WTC11 (cell line): ENCODE results near the gene ADORA2B. TPM values are rescaled to one million over a fixed set of nuclear protein-coding genes. Genes with fewer than 3 reads are reported as not detected.

Experiments used
- ATAC-seq: fragments of 200-7000 bp; cut with Tn5 transposase; 2 replicates; pipeline ENCODE4 v1.10.0; 2021; ENCODE audit warnings: mild to moderate bottlenecking, moderate library complexity
- CTCF ChIA-PET: fragments of 300-600 bp; sonication (Branson Sonifier 250); formaldehyde crosslinking; loops from one replicate; lab custom pipeline; 2021; ENCODE audit warnings: antibody characterized with exemption; lab: Charles Lee
- POLR2A ChIA-PET: fragments of 350-600 bp; sonication (Branson Sonifier 250); formaldehyde crosslinking; loops from one replicate; lab custom pipeline; 2021; ENCODE audit warnings: antibody characterized with exemption; lab: Charles Lee
- DNase-seq: peaks from one replicate; pipeline ENCODE4 v3.0.0; 2021; ENCODE audit warnings: low spot score
- H3K27ac Mint-ChIP-seq: 2 replicates; pipeline ENCODE4 v1.8.0; 2021; ENCODE audit warnings: mixed read lengths
- H3K27me3 Mint-ChIP-seq: 2 replicates; pipeline ENCODE4 v1.8.0; 2021; ENCODE audit warnings: low read depth, mild to moderate bottlenecking, moderate library complexity, mixed read lengths
- H3K36me3 Mint-ChIP-seq: 2 replicates; pipeline ENCODE4 v1.8.0; 2021; ENCODE audit warnings: mixed read lengths
- H3K4me1 Mint-ChIP-seq: 2 replicates; pipeline ENCODE4 v1.8.0; 2022; ENCODE audit warnings: mixed read lengths
- H3K4me3 Mint-ChIP-seq: 2 replicates; pipeline ENCODE4 v1.8.0; 2021; ENCODE audit warnings: mild to moderate bottlenecking, moderate library complexity, mixed read lengths
- H3K9me3 Mint-ChIP-seq: 2 replicates; pipeline ENCODE4 v1.8.0; 2021; ENCODE audit warnings: mixed read lengths
- ATF2 ChIP-seq: sonication (generic); formaldehyde crosslinking; IDR thresholded peaks from 2 replicates; pipeline ENCODE4 v1.8.1; 2022; ENCODE audit warnings: low read depth, missing genetic modification reagents, borderline replicate concordance
- CTCF ChIP-seq: fragments of 200-600 bp; IDR thresholded peaks from 2 replicates; pipeline ENCODE4 v1.8.0; 2022; ENCODE audit warnings: antibody characterized with exemption
- E2F1 ChIP-seq: sonication (generic); formaldehyde crosslinking; IDR thresholded peaks from 2 replicates; pipeline ENCODE4 v1.8.0; 2022; ENCODE audit warnings: mild to moderate bottlenecking, missing genetic modification reagents
- EMX1 ChIP-seq: fragments of 250-450 bp; sonication (Bioruptor Pico); IDR thresholded peaks from 2 replicates; pipeline ENCODE4 v1.8.0; 2021; ENCODE audit warnings: mild to moderate bottlenecking
- ESRRA ChIP-seq: sonication (generic); formaldehyde crosslinking; IDR thresholded peaks from 2 replicates; pipeline ENCODE4 v1.8.1; 2022; ENCODE audit warnings: mild to moderate bottlenecking, missing genetic modification reagents, borderline replicate concordance
- ETV6 ChIP-seq: sonication (generic); formaldehyde crosslinking; IDR thresholded peaks from 2 replicates; pipeline ENCODE4 v1.8.1; 2022; ENCODE audit warnings: mild to moderate bottlenecking, missing genetic modification reagents
- FOXJ3 ChIP-seq: sonication (generic); formaldehyde crosslinking; IDR thresholded peaks from 2 replicates; pipeline ENCODE4 v1.9.0; 2021; ENCODE audit warnings: missing genetic modification reagents, mild to moderate bottlenecking, borderline replicate concordance
- FOXK1 ChIP-seq: sonication (generic); formaldehyde crosslinking; IDR thresholded peaks from 2 replicates; pipeline ENCODE4 v1.8.0; 2022; ENCODE audit warnings: mild to moderate bottlenecking, moderate library complexity, missing genetic modification reagents
- FOXP4 ChIP-seq: sonication (generic); formaldehyde crosslinking; IDR thresholded peaks from 2 replicates; pipeline ENCODE4 v1.8.0; 2022; ENCODE audit warnings: mild to moderate bottlenecking, missing genetic modification reagents
- GABPB1 ChIP-seq: sonication (generic); formaldehyde crosslinking; IDR thresholded peaks from 2 replicates; pipeline ENCODE4 v1.8.1; 2023; ENCODE audit warnings: mild to moderate bottlenecking, missing genetic modification reagents
- NFATC4 ChIP-seq: fragments of 250-450 bp; sonication (Bioruptor Pico); IDR thresholded peaks from 2 replicates; pipeline ENCODE4 v1.9.0; 2021; ENCODE audit warnings: mild to moderate bottlenecking
- NR1H2 ChIP-seq: sonication (generic); formaldehyde crosslinking; IDR thresholded peaks from 2 replicates; pipeline ENCODE4 v1.9.0; 2021; ENCODE audit warnings: mild to moderate bottlenecking, moderate library complexity, missing genetic modification reagents
- PRRX2 ChIP-seq: fragments of 250-450 bp; sonication (Bioruptor Pico); IDR thresholded peaks from 2 replicates; pipeline ENCODE4 v1.8.0; 2021; ENCODE audit warnings: mild to moderate bottlenecking
- TCF7 ChIP-seq: sonication (generic); formaldehyde crosslinking; IDR thresholded peaks from 2 replicates; pipeline ENCODE4 v1.8.0; 2022; ENCODE audit warnings: mild to moderate bottlenecking, low read depth, missing genetic modification reagents, moderate library complexity
- TEAD4 ChIP-seq: sonication (generic); formaldehyde crosslinking; IDR thresholded peaks from 2 replicates; pipeline ENCODE4 v1.8.0; 2022; ENCODE audit warnings: mild to moderate bottlenecking, missing genetic modification reagents
- ZNF138 ChIP-seq: sonication (generic); formaldehyde crosslinking; conservative IDR thresholded peaks from 2 replicates; pipeline ENCODE4 v1.8.1; 2022; ENCODE audit warnings: mild to moderate bottlenecking, moderate library complexity, missing genetic modification reagents
- ZNF263 ChIP-seq: sonication (generic); formaldehyde crosslinking; IDR thresholded peaks from 2 replicates; pipeline ENCODE4 v1.8.1; 2022; ENCODE audit warnings: low read depth, mild to moderate bottlenecking, moderate library complexity, missing genetic modification reagents
- ZNF317 ChIP-seq: sonication (generic); formaldehyde crosslinking; IDR thresholded peaks from 2 replicates; pipeline ENCODE4 v1.8.1; 2023; ENCODE audit warnings: low read depth, mild to moderate bottlenecking, moderate library complexity, missing genetic modification reagents, borderline replicate concordance
- ZNF416 ChIP-seq: fragments of 250-450 bp; sonication (Bioruptor Pico); IDR thresholded peaks from 2 replicates; pipeline ENCODE4 v1.9.0; 2021; ENCODE audit warnings: mild to moderate bottlenecking, inconsistent platforms
- total RNA-seq: library from RNA; stranded (reverse); gene quantifications from 3 replicates; pipeline ENCODE4 v1.2.3, GENCODE V29; 2021
- TF ChIP-seq, protein P1 (sequence below): sonication (generic); formaldehyde crosslinking; IDR thresholded peaks from 2 replicates; pipeline ENCODE4 v1.8.0; 2023; ENCODE audit warnings: missing genetic modification reagents
- TF ChIP-seq, protein P2 (sequence below): sonication (generic); formaldehyde crosslinking; IDR thresholded peaks from 2 replicates; pipeline ENCODE4 v1.8.1; 2023; ENCODE audit warnings: mild to moderate bottlenecking, missing genetic modification reagents
- TF ChIP-seq, protein P3 (sequence below): sonication (generic); formaldehyde crosslinking; IDR thresholded peaks from 2 replicates; pipeline ENCODE4 v1.8.1; 2022; ENCODE audit warnings: mild to moderate bottlenecking, missing genetic modification reagents, moderate library complexity, borderline replicate concordance
- TF ChIP-seq, protein P4 (sequence below): sonication (generic); formaldehyde crosslinking; IDR thresholded peaks from 2 replicates; pipeline ENCODE4 v1.8.0; 2022; ENCODE audit warnings: mild to moderate bottlenecking, missing genetic modification reagents

ADORA2B gene
- total RNA-seq, 1 experiment from 2014 or later: 4.2 TPM

DNA sequence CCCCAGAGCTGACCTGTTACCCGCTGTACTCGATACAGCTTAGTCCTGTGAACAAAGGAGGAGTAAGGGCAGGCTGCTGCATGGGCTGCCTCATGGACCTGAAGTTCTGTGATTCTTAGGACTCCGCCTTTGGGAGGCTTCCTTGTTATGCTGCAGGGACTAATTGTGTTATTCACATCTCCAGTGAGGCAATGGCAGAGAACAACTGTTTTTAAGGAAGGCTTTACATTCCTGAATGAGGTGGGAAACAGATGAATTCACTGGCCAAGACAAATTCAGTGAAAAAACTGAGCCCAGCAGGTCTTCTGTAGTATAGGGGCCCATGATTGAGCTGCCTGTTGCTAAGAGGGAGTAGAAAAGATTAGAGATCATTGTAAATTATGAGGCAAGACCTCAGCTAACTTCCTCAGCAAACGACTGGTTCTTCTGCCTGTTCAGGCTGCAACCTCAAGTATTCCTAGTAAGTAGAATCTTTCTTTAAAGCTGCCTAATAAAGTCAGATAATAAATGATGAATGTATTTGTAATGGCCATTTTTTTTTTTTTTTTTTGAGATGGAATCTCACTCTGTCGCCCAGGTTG, 26.3 kb downstream of the ADORA2B start:
- ChIA-PET CTCF (interaction anchor here (0.6 to 2.2 kb wide), 2 partner anchors 26 to 28 kb away, joined by 3 to 7 read pairs; partner anchors contain the start of gene ADORA2B), POLR2A (no interaction called here)
- Mint-ChIP-seq H3K36me3 (peaks cover 15% of the 10 kb centered on the region), H3K9me3 (no peaks in the 10 kb centered on the region), H3K4me3 (no peak overlapping the region), H3K4me1 (peaks cover 50% of the 10 kb centered on the region), H3K27ac (peak overlapping the region; percentile 54; the same call in 1 of the 2 replicates), H3K27me3 (no peaks in the 10 kb centered on the region)
- ATAC-seq: no peak
- no peak for DNase-seq
- TF ChIP-seq NR1H2 (CRISPR knock-in tag) (no peak), EMX1 (no peak), GABPB1 (CRISPR knock-in tag) (no peak), PRRX2 (no peak), ESRRA (CRISPR knock-in tag) (no peak), TCF7 (CRISPR knock-in tag) (no peak), ETV6 (no peak), FOXJ3 (CRISPR knock-in tag) (no peak), NFATC4 (CRISPR knock-in tag) (no peak), ATF2 (CRISPR knock-in tag) (no peak)
- TF ChIP-seq, protein P1, sequence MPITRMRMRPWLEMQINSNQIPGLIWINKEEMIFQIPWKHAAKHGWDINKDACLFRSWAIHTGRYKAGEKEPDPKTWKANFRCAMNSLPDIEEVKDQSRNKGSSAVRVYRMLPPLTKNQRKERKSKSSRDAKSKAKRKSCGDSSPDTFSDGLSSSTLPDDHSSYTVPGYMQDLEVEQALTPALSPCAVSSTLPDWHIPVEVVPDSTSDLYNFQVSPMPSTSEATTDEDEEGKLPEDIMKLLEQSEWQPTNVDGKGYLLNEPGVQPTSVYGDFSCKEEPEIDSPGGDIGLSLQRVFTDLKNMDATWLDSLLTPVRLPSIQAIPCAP: no peak

- H3K27ac Mint-ChIP-seq: no peak overlapping the region
- no peaks in the 10 kb centered on the region for H3K27me3 Mint-ChIP-seq
- ATAC-seq: no peak
- peaks cover 18% of the 10 kb centered on the region for H3K36me3 Mint-ChIP-seq
- DNase-seq: no peak
- POLR2A ChIA-PET: interaction anchor here (0.6 kb wide), 1 partner anchor 292 kb away, joined by 7 read pairs; no protein-coding TSS in a partner anchor
- peaks cover 45% of the 10 kb centered on the region for H3K4me1 Mint-ChIP-seq
- no peaks in the 10 kb centered on the region for H3K9me3 Mint-ChIP-seq
- no peak overlapping the region for H3K4me3 Mint-ChIP-seq
- CTCF ChIA-PET: interaction anchor here (2.2 kb wide), 1 partner anchor 27 kb away, joined by 7 read pairs; the partner anchor contains the start of gene ADORA2B
- TF ChIP-seq ZNF263 (CRISPR knock-in tag) (no peak), E2F1 (CRISPR knock-in tag) (no peak), TEAD4 (CRISPR knock-in tag) (no peak), CTCF (no peak), TCF7 (CRISPR knock-in tag) (no peak), FOXP4 (CRISPR knock-in tag) (no peak), FOXK1 (CRISPR knock-in tag) (no peak), ZNF317 (CRISPR knock-in tag) (no peak), ESRRA (CRISPR knock-in tag) (no peak), ZNF416 (CRISPR knock-in tag) (no peak), ZNF138 (CRISPR knock-in tag) (no peak)
- TF ChIP-seq, protein P2, sequence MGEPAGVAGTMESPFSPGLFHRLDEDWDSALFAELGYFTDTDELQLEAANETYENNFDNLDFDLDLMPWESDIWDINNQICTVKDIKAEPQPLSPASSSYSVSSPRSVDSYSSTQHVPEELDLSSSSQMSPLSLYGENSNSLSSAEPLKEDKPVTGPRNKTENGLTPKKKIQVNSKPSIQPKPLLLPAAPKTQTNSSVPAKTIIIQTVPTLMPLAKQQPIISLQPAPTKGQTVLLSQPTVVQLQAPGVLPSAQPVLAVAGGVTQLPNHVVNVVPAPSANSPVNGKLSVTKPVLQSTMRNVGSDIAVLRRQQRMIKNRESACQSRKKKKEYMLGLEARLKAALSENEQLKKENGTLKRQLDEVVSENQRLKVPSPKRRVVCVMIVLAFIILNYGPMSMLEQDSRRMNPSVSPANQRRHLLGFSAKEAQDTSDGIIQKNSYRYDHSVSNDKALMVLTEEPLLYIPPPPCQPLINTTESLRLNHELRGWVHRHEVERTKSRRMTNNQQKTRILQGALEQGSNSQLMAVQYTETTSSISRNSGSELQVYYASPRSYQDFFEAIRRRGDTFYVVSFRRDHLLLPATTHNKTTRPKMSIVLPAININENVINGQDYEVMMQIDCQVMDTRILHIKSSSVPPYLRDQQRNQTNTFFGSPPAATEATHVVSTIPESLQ: no peak
- TF ChIP-seq, protein P3, sequence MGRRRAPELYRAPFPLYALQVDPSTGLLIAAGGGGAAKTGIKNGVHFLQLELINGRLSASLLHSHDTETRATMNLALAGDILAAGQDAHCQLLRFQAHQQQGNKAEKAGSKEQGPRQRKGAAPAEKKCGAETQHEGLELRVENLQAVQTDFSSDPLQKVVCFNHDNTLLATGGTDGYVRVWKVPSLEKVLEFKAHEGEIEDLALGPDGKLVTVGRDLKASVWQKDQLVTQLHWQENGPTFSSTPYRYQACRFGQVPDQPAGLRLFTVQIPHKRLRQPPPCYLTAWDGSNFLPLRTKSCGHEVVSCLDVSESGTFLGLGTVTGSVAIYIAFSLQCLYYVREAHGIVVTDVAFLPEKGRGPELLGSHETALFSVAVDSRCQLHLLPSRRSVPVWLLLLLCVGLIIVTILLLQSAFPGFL (CRISPR knock-in tag): no peak
- TF ChIP-seq, protein P1: no peak
- TF ChIP-seq, protein P4, sequence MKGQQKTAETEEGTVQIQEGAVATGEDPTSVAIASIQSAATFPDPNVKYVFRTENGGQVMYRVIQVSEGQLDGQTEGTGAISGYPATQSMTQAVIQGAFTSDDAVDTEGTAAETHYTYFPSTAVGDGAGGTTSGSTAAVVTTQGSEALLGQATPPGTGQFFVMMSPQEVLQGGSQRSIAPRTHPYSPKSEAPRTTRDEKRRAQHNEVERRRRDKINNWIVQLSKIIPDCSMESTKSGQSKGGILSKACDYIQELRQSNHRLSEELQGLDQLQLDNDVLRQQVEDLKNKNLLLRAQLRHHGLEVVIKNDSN (CRISPR knock-in tag): no peak
Measured at GRCh38 chr17:15971882-15972281, 27.0 kb downstream of the ADORA2B start.
